Amniotic stem cell (primary cell): ENCODE data around the gene SUDS3.
"Not testable (repeated sequence)": the region's sequence is repeated elsewhere in the genome, so short reads cannot be mapped to it uniquely, and the experiment has no call there.

Source experiments
- DNase-seq: peaks from one replicate; lab custom pipeline; 2025; lab: John Stamatoyannopoulos, UW

Gene SUDS3, protein sequence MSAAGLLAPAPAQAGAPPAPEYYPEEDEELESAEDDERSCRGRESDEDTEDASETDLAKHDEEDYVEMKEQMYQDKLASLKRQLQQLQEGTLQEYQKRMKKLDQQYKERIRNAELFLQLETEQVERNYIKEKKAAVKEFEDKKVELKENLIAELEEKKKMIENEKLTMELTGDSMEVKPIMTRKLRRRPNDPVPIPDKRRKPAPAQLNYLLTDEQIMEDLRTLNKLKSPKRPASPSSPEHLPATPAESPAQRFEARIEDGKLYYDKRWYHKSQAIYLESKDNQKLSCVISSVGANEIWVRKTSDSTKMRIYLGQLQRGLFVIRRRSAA

DNA sequence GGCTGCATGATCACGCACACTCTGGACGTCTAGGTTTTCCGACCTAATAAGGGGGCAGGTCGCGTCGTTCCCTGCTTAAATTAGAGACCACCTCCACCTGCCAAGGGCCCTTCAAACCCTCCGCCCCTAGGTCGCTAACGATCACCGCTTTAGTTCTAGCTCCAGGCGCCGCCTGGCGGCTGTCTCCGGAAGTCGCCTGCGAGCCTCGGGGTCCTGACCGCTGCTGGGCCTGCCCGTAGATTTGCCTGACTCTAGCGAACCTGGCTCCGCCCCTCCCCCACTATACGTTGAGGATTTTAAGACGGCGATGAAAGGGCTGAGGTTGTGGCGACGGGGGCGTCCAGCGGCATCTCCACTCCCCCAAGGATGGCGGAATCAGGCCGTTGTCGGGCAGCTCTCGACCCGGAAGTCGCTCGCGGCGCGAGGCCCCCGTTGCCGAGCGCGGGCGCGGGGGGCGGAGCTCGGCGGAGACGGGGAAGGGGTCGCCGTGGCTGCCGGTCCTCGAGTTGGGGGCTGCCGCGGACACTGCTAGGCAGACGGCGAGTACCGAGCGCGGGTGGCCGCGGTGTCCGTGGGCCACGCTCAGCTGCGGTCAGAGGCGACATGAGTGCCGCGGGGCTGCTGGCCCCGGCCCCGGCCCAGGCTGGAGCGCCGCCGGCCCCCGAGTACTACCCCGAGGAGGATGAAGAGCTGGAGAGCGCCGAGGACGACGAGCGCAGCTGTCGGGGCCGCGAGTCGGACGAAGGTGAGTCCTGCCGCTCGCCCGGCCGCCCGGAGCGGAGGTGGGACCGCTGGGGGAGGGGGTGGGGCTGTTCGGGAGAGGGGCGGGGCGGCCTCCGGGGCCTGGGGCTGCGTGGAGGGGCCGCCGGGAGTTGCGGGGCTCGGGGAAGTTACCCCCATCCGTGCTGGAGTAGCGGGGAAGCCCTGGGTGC is at the start of gene SUDS3:
SUDS3 (plus strand) TSS at position 467 of the 932 bp plus-strand sequence; CDS start at position 604, 137 bp downstream.
- DNase-seq = peak; percentile 68

DNA sequence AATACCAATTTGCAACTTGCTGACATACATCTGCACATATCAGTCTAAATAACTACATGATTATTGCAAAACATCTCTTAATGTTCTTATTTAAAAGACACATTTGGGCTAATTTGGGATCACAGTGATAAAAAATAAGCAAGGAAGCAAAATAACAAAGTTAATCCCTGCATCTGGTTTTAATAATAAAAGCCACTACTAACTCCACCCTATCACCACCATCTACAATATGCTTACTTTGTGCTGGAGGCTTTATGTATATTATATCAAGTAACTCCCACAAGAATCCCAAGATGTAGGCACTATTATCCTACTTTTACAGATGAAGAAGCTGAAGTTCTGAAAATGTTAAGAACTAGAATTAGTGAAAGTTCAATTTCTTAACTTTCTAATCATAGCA is 49.4 kb upstream of the SUDS3 start:
- DNase-seq = peak; percentile 12

DNA sequence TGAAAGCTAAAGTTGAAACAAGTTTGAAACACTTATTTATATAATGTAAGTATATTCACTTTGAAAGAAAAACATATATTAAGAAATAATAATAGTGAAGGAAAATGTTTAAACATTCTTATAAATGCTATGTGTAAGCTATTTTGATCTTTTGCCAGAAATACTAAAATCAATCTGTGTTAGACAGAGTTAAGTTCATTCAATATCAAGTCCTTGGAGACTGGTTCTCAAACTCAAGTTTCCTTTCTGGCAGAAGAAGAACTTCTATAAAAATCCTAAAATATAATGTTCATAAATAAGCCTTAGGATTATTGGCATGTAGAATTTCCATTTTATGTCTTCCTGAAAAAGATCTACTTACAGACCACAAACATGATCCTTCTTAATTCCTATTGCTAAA is 49.0 kb upstream of the SUDS3 start:
- DNase-seq = no peak

DNA sequence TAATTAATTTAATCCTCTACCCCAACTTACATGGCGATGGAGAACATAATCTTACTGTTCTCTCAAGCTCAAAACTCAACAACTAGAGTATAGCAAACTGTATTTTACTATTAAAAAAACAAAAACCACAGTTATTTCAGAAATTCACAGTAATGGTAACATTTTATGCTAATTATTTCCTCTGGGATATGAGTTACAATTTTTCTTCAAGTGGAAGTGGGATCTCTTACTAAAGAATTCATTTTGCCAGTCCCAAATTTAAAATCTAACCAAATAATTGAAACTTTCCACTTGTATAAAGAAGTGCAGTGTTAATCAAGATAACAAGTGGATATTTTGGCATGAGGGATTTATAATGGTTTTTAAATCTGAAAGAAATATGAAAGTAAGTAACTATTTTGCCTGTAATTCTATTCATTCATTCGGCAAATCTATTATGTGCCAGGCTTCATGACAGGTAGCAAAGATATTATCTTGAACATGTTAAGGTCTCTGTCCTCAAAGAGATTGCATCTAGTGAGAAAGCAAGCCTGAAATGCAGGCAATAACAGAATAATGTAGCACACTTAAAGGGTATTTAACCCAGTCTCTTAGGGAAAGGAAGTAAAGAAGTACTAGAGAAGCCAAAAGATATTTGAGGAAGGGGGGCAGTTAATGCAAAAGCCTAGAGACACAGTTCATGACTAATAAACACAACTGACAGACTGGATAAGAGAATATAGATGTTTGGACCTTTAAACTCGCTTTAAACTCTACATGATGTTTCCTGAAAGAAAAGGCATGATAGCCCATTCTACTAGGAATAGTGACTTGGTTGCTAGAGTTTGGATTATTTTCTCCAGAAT is 47.6 kb upstream of the SUDS3 start:
- no peak for DNase-seq

DNA sequence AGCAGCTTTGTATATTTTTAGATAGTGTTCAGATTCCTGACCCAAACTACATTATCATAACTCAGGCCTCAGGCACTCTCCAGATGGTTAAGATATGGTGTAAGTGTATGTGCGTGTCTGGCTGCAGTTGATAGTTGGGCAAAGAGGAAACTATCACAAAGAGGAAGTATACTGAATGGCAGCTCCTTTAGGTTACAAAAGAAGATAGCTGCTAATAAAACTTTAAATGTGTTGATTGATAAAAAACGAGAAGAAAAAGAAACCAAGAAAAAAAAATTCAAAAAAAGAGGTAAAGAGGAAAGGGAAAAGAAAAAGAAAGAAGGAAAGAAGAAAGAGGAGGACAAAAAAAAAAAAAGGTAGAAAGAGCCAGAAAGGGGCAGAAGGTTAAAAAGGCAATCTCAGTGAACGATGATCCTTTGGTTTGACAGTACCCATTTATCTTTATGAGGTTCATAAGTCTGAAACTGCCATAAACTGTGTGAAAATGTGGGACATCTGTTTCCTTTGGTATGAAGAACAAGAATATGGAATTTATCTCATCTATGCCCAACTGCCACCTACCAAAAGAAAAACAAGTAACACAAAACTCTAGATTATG is 45.8 kb upstream of the SUDS3 start:
- DNase-seq = peak; percentile 40

DNA sequence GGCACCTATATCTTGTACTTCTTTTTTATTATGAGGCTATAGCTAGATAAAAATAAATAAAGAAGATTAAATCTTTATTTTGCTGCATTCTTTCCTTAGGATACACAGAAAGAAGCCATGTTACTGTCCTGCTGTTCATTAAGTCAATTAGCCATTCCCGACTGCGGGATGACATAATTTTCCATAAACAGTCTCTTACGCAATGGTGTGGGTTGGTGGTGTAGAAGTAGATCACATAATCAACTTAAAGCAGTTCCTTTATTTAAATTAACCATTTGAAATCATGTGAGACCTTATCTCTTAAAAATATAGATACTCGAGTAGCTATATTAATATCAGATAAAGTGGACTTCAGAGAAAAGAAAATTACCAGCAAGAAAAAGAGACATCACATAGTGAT is 43.8 kb upstream of the SUDS3 start:
- no peak for DNase-seq

DNA sequence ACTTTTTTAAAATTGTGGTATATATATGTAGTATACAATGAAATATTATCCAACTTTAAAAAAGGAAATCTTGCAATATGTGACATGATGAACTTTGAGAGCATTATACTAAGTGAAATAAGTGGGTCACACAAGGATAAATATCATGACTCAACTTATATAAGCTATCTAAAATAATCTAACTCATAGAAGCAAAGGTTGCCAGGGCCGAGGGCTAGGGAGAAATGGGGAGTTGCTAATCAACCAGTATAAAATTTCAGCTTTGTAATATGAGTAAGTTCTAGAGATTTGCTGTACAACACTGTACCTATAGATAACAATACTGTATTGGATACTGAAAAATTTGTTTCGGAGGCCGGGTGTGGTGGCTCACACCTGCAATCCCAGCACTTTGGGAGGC is 42.1 kb upstream of the SUDS3 start:
- DNase-seq = no peak

DNA sequence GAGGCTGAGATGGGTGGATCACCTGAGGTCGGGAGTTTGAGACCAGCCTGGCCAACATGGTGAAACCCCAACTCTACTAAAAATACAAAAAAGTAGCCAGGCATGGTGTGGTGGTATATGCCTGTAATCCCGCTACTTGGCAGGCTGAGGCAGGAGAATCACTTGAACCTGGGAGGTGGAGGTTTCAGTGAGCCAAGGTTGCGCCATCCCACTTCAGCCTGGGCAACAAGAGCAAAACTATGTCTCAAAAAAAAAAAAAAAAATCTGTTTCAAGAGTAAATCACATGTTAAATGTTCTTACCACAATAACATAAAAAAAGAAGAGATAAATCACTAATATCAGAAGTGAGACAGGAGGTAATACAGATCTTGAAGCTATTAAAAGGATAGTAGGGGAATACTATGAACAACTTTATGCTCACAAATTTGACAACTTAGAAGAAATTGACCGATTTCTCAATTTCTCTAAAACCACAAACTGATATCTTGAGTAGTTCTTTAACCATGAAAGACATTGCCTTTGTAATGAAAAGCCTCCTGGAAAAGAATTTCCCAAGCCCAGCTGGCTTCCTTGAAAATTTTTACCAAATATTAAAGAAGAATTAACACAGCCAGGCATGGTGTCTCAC is 41.3 kb upstream of the SUDS3 start:
- no peak for DNase-seq

DNA sequence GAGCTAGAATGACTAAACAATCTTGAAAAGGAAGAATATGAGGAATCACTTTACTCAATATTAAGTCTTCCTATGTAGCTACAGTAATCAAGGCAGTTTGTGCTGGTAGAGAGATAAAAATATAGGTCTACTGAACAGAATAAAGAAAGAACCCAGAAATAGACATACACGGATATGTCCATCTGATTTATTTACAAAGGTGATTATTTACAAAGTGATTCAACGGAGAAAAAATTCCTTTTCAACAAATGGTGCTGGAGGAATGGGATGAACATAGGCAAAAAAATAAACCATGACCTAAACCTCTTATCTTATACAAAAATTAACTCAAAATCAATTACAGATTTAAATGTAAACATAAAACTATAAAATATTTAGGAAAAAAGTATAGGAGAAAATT is 40.2 kb upstream of the SUDS3 start:
- DNase-seq = no peak

DNA sequence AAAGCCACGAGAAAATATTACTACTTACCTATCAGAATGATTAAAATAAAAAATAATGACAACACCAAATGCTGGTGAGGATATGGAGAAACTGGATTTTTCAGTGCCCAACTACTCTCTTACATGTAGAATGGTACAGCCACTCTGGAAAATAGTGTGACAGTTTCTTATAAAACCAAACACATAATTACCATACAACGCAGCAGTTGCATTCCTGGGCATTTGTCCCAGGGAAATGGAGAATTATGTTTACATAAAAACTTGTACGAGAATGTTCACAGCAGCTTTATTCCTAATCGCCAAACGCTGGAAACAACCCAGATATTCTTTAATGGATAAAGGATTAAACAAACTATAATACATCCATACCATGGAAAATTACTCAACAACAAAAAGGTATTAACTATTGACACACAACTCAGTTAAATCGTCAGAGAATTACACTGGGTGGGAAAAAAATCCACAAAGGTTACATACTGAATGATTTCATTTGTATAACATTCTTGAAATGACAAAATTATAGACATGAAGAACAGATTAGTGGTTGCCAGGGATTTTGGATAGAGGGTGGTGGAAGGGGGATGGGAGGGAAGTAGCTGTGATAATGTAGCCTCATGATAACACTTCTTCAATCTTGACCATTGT is 39.0 kb upstream of the SUDS3 start:
- peak; percentile 5 for DNase-seq

DNA sequence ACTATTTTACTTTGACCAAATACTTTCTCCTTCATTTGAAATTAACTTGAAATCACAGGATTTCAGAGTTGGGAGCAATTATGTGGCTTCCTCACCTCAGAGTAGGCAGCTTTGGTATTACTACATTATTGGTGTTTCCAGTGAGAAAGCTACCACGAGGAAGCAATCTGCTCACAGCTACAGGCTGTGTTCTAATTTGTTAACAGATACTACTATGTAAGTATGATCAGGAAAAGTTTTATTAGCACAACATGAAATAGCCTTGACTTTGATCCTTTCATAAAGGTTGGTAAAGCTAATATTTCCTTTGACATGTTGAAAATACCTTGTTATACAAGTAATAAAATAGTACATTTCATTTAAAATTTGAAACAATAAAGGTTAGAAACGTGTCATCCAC is 34.3 kb upstream of the SUDS3 start:
- no peak for DNase-seq

DNA sequence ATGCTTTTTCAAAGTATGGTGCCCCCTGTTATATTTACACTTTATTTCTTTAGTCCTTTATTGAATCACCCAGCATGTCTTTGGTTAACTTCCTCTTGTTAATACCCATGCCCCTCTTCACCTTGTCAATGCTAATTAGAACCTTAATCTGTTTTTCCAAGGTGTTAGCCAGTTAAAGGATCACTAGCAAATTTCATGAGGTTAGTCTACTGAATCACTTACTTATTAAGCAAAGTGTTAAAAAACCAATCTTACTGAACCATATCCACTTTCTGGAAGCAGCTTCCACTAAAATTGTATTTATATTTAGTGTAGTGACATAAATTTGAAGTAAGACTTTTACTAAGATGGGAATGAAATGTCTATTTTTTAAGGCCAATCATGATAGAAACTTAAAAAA is 31.5 kb upstream of the SUDS3 start:
- DNase-seq = no peak

DNA sequence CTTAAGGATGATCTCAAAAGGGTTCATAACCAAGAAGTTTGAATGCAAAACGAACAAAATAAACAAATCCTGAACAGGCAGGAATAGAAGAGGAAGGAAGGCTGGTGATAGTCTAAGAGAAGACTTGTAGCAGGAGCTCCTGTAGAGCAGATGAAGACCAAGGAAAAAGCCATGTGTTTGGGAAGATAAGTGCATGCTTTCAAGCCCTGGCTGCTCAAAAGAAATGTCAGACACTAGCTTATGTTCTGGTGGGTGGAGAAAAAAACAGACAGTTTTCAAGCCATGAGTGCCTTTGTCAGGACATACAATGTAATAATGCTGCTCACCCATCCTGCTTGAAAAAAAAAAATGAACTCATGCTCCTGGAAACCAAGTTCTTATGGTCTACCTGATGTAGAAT is 31.0 kb upstream of the SUDS3 start:
- no peak for DNase-seq

DNA sequence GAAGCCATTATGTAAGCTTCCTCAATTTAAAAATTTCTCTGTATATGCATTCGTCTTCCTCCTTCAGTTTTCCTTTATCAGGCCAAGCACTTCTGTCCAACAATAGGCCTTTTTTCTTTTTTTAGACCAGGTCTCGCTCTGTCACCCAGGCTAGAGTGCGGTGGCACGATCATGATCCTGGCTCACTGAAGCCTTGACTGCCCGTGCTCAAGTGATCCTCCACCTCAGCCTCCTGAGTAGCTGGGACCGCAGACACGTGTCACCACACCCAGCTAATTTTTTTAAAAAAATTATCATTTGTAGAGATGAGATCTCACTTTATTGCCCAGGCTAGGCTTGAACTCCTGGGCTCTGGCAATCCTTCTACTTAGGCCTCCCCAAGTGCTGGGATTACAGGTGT is 29.5 kb upstream of the SUDS3 start:
- no peak for DNase-seq

DNA sequence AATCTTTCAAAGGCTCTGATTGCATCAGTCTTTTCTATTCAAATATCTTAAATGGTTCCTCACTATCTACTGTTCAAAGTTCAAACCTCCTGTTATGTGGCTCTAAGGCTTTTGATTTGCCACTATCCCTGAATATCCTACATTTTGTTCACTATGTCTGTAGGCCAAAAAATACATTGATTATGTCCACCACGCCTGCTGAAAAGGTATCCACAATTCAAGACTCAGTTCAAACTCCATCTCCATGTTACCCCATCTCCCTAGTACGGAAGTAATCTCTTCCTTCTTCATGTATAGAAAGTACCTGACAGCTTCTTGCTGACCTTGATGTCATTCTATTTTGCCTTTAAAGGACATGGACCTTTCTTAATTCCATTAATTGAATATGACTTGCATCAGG is 28.4 kb upstream of the SUDS3 start:
- no peak for DNase-seq

DNA sequence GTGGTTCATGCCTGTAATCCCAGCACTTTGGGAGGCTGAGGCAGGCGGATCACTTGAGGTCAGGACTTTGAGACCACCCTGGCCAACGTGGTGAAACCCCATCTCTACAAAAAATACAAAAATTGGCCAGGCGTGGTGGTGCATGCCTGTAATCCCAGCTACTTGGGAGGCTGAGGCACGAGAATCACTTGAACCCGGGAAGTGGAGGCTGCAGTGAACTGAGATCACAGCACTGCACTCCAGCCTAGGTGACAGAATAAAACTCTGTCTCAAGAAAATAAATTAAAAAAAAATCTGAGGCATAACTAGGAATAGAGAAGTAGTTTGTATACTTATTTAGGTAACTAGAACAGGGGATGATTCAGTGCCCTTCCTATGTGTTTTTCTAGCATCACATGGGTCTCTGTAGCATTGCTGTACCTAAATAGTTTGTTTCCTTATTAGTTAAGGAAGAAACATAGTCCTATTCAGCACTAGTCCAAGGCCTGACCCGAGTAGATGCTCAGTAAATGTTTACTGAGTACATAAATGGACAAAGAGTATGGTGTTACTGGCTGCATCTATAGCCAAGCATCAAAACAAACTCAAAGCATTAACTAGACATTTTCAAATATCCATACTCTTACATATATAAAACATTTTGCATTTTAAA is 25.3 kb upstream of the SUDS3 start:
- DNase-seq = no peak

DNA sequence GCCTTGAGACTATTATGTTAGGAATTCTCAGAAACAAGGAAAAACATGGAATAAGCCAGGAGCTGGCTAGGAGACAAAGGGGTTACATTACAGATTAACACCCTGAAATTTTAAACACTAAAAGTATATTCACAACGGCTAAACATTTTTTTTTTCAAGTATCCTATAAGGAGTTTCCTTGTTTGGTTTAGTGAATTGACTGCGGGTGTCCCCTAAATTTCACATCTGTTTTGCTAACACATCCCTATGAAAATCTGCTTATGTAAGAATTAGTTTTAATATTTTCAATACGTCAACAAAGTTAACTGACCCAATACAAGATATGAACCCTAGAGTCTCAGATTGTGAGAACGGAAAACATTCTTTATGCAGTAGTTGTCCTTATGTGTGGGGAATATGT is 22.6 kb upstream of the SUDS3 start:
- DNase-seq = no peak

DNA sequence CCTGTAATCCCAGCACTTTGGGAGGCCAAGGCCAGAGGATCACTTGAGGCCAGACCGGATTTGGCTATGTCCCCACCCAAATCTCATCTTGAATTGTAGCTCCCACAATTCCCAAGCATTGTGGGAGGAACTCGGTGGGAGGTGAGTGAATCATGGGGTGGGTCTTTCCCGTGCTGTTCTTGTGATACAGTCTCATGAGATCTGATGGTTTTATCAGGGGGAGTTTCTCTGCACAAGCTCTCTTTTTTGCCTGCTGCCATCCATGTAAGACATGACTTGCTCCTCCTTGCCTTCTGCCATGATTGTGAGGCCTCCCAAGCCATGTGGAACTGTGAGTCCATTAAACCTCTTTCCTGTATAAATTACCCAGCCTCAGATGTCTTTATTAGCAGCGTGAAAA is 21.9 kb upstream of the SUDS3 start:
- not testable (repeated sequence) for DNase-seq

DNA sequence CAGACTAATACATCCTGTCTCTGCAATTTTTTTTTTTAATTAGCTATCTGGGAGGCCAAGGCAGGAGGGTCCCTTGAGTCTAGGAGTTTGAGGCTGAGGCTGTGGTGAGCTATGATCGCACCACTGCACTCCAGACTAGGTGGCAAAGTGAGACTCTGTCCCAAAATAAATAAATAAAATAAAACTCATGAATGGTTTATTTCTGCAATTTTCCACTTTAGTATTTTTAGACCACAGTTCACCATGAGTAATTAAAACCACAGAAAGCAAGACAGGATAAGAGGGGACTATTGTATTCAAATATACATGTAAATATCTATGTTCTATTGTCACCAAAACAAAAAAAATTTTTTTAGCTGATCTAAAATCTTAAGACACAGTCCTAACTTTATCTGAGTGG is 21.5 kb upstream of the SUDS3 start:
- DNase-seq = no peak

DNA sequence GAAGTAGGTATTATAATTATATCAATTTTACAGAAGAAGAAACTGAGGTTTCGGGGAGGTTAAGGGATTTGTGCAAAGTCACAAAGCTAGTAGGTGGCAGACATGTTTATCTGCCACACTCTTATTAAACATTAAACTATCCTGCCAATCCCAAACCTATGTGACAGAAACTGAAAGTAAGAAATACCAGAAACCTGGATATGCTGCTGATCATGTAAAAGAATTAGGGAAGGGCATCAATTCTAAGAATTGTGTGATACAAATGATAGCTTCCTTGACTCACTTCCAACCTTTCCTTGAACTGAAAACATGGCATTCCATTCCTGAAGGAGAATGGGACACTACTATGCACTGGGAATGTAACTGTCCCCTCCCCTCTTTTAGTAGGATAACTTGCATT is 20.5 kb upstream of the SUDS3 start:
- DNase-seq = no peak
